Activated CD4-positive, CD25-positive, alpha-beta regulatory T cell treated with anti-CD3 and anti-CD28 coated beads, Interleukin-2, amount 50 U/mL, for 24 hours (primary cell): ENCODE data around the gene GPR21.

Experiments
- ATAC-seq, 2 donors: fragments of 150-1000 bp; cut with Tn5 transposase; one replicate each; pipeline ENCODE4 v1.10.0; 2021; ENCODE audit warnings: mild to moderate bottlenecking in 1 of 2, moderate library complexity in 1 of 2

GPR21 gene, protein sequence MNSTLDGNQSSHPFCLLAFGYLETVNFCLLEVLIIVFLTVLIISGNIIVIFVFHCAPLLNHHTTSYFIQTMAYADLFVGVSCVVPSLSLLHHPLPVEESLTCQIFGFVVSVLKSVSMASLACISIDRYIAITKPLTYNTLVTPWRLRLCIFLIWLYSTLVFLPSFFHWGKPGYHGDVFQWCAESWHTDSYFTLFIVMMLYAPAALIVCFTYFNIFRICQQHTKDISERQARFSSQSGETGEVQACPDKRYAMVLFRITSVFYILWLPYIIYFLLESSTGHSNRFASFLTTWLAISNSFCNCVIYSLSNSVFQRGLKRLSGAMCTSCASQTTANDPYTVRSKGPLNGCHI

GRCh38 chr9:123033352-123033751 is at the start of gene GPR21:
Gene GPR21, plus strand, starts transcription at chr9:123033667. Its CDS starts 900 bp downstream, at chr9:123034567.
- no peak for ATAC-seq

DNA sequence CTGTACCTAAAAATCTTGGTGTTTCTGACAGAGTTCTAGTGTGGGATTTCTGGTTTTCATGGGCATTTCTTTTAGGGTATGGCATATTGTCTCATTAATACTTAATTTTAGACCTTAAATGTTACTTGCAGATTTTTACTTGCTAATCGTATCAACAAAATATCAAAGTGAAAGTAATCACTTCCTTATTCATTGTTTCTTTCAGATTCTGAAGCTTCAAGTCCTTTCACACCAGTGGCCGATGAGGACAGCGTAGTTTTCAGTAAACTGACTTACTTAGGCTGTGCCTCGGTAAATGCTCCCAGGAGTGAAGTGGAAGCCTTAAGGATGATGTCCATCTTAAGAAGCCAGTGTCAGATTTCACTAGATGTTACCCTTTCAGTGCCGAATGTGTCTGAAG is 47.5 kb upstream of the GPR21 start:
- no peak for ATAC-seq

GRCh38 chr9:122988141-122988540 is 45.3 kb upstream of the GPR21 start:
- no peak for ATAC-seq

- peak; percentile 64 to 65 for ATAC-seq
Observed at GRCh38 chr9:122988920-122989621, 44.4 kb upstream of the GPR21 start.

DNA sequence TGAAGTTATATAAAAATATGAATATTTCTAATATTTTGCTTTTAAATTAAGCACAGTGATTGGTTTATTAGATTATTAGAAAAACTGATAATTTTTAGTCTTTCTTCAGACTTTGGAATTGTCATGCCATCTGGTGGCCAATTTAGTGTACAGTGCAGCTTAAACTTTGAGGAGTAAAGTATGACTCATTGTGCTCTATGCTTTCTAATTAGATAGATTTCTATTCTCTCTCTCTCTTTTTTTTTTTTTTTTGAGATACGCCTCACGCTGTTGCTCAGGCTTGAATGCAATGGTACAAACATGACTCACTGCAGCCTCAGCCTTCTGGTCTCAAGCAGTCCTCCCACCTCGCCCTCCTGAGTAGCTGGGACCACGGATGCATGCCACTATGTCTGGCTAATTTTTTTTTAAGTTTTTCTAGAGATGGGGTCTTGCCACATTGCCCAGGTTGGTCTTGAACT is 42.1 kb upstream of the GPR21 start:
- peak; percentile 88 to 91 for ATAC-seq

- ATAC-seq: no peak
Observed at GRCh38 chr9:122996586-122996985, 36.9 kb upstream of the GPR21 start.

GRCh38 chr9:122998448-122998847 is 35.0 kb upstream of the GPR21 start:
- ATAC-seq: no peak

DNA sequence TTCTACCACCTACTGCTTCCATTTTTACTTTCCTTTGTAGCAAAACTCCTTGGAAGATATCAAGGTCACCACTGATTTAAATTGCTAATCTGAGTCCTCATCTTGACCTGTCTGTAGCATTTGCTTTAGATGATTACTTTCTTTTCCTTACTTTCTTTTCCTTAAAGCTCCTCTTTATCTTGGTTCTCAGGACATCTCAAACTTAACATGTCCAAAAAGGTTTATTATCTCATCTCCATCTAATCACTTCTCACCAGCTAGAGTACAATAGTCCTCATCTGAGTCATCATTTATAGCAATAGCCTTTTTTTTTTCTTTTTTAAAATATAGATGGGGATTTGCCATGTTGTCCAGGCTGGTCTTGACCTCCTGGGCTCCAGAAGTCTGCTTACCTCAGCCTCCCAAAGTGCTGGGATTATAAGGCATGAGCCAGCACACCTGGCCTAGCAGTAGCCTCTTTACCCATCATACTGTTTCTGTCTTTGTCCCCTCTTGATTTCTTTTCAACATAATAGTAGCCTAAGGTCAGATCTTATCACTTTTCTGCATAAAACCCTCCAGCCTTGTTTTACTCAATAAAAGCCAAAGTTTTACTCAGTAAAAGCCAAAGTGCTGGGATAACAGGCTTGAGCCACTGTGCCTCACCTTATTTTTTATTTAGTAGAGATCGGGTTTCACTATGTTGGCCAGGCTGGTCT is 32.9 kb upstream of the GPR21 start:
- no peak for ATAC-seq

GRCh38 chr9:123002754-123003153 is 30.7 kb upstream of the GPR21 start:
- no peak for ATAC-seq

DNA sequence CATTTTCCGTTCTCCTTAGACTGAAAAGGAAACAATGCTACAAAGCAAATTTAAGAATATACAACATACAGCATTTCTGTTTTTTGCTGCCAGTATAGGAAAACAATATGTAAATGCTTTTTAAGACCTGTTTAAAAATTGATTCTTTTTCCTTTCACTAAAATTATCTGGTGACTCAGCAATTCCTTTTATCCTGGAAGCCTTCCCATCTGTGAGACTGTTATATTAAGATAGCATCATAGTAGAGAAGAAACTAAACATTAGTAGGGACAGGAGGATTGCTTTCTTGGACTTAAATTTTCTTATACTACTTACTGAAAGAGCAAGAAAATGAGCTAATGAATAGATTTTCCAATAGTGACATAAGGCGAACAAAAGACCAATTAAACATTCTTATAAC is 30.0 kb upstream of the GPR21 start:
- no peak for ATAC-seq

GRCh38 chr9:123005964-123006363 is 27.5 kb upstream of the GPR21 start:
- no peak for ATAC-seq

GRCh38 chr9:123007269-123007668 is 26.2 kb upstream of the GPR21 start:
- no peak for ATAC-seq

DNA sequence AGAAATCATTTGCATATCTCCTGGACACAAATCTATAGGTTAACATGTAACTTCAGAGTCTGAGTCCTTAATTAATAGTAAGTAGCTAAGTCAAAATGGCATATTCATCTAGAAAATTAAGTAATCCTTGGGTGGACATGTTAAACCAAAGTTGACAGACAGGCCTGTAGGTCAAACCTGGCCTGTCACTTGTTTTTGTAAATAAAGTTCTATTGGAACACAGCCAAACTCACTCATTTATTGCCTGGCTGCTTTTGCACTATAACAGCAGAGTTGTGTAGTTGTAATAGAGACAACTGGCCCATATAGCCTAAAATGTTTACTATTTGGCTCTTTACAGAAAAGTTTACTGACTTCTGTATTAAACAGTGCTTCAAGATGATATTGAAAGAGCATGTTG is 24.6 kb upstream of the GPR21 start:
- no peak for ATAC-seq

GRCh38 chr9:123011380-123011779 is 22.1 kb upstream of the GPR21 start:
- no peak for ATAC-seq

DNA sequence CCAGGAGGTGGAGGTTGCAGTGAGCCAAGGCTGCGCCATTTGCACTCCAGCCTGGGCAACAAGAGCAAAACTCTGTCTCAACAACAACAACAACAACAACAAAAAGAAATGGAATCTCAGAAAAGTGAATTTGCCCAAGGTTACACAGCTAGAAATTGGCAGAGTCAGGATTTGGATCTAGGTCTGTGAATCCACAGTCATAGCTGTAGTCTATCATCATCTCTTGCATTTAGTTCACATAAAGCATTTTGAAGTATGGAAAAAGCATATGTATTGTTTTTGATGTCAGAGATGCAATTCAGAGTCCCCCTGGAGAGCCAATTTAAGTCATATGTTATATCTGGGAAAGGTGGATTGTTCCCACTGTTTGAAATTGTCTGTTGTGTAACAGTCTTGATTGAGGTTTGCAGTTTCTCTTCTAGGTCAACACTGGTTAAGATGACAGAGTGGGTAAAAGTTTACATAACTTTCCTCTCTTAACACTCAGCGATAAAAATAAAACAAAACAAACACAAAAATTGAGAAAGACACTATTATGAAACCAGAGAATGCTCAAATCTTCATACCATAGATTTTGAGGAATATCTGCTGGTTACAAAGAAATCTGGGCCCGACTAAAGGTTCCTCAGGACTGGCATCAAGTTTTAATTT is 21.5 kb upstream of the GPR21 start:
- ATAC-seq: no peak

DNA sequence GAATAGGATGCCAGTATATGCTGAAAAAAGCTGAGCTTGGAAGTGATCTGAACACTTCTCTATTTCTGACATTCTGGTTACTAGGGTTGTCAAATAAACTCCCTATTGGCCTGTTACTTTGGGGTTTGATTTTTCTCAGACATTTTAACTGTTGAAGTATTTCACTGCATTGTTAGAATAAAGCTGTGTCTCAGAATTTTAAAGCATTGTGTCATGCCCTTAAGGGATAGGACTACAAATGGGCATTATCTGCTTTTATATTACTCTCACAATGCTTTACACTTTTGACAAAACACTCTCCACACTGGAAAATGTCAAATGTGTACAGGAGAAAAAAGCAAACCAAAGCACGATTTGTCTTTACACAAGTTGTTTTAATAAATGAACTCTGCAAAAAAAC is 16.8 kb upstream of the GPR21 start:
- no peak for ATAC-seq

DNA sequence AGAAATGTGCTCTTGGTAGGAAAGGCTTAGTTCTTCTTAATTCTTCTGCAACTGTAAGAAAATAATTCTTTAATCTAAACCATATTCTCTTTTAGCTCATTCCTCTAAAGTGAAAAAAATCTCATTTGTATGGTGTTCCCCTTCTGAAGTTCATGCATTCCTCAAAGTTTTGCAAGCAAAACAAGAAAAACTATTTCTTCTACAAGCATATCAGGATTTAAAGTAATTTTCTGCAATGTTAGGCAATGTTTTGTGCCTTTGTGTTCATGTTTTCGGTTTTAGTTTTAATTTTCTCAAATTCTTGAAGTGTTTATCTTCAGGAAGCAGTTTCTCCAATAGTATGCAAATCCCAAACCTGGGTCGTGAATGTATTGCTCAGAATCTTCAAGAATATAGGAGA is 12.7 kb upstream of the GPR21 start:
- no peak for ATAC-seq

- ATAC-seq: no peak
Observed at GRCh38 chr9:123026425-123026824, 7.0 kb upstream of the GPR21 start.

DNA sequence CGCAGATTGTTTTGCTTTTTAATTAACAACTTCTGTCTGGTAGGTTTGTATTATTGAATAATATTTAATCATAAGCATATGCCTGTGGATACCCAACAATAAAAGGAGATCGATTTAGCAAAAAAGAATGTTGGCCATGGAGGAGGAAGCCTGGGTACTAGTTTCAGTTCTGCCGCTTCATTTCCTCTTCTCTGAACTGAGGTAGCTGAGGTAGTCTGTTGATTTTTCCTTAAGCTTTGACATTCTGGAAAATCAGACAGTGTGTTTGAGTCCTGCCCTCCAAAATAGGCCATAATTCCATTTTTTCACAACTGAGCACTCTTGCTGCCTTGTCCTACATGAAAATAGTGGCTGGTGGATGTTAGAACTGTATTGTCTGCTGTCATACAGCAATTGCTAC is 6.0 kb upstream of the GPR21 start:
- ATAC-seq: no peak

DNA sequence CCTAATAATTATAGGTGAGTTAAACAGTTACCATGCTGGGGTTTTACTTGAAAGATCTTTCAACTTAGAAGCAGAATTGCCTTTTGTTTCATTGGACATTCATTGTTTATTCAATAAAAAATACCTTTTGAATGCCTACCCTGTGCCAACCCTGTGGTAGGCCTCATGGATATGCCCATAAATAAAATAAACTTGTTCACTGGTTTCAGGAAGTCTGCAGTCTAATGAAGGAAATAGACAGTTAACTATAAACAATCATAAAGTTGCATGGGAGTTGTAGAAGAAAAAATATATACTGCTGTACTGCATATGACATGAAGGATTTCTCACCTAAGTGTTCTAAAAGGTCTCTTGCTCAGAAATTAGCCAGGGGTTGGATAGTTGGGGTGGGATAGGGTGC is 5.3 kb upstream of the GPR21 start:
- ATAC-seq: no peak

DNA sequence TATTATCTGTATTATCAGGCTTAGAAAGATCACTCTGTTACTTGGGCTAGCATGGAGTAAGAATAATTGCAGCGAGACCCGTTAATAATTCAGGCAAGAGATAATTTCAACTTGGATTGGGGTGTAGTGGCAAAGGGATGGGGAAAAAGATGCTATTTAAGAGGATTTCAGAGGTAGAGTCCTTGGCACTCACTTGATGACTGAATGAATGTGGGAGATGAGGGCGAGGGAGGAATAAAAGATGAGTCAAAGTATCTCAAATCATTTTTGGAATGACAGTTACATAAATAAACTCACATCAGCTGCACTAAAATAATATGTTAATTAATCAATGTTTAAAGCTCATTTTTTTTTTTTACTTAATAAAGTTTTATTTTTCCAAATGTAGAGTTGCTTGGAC is 4.5 kb upstream of the GPR21 start:
- ATAC-seq: no peak

- ATAC-seq: no peak
Observed at GRCh38 chr9:123031963-123032362, 1.5 kb upstream of the GPR21 start.
